HCT116 (cell line): ENCODE results near the gene C1orf105.

Experiments used
- ATF3 ChIP-seq: IDR thresholded peaks from 2 replicates; pipeline ENCODE4 v1.6.1; 2012
- CEBPB ChIP-seq: IDR thresholded peaks from 2 replicates; pipeline ENCODE4 v1.6.1; 2012; ENCODE audit warnings: low read depth
- CTCF ChIP-seq, 3 experiments: fragments of 200-600 bp in 1 of 3; sonication (generic) in 1 of 3; IDR thresholded peaks in 2 of 3; conservative IDR thresholded peaks in 1 of 3; 2 replicates each; pipeline ENCODE4 v1.5.1; 2012 to 2017; ENCODE audit warnings: low read depth in 2 of 3, low read length in 2 of 3, antibody characterized with exemption in 1 of 3, borderline replicate concordance in 1 of 3, control low read depth in 1 of 3, mild to moderate bottlenecking in 1 of 3, mixed read lengths in 1 of 3, mixed run types in 1 of 3, moderate library complexity in 1 of 3; ENCODE audit not compliant: insufficient read depth in 1 of 3
- EZH2 ChIP-seq: fragments of 200-600 bp; sonication (generic); IDR thresholded peaks from 2 replicates; pipeline ENCODE4 v1.6.1; 2017; ENCODE audit warnings: antibody characterized with exemption, mixed run types
- EZH2phosphoT487 ChIP-seq: fragments of 200-600 bp; IDR thresholded peaks from 2 replicates; pipeline ENCODE4 v1.6.1; 2018; ENCODE audit warnings: antibody characterized with exemption, borderline replicate concordance
- MAX ChIP-seq: IDR thresholded peaks from 2 replicates; pipeline ENCODE4 v1.6.1; 2012
- POLR2A ChIP-seq: IDR thresholded peaks from 2 replicates; pipeline ENCODE4 v1.7.0; 2011; ENCODE audit warnings: borderline replicate concordance; ENCODE audit not compliant: insufficient read depth, insufficient read length; ENCODE audit errors: extremely low read depth
- POLR2AphosphoS5 ChIP-seq: IDR thresholded peaks from 2 replicates; pipeline ENCODE4 v1.6.1; 2011; ENCODE audit warnings: mild to moderate bottlenecking, low read depth, low read length, moderate library complexity
- RAD21 ChIP-seq: IDR thresholded peaks from 2 replicates; pipeline ENCODE4 v1.6.1; 2012; ENCODE audit warnings: low read depth, mild to moderate bottlenecking
- REST ChIP-seq: IDR thresholded peaks from 2 replicates; pipeline ENCODE4 v1.6.1; 2012; ENCODE audit warnings: low read depth
- SP1 ChIP-seq: IDR thresholded peaks from 2 replicates; pipeline ENCODE4 v1.6.1; 2012; ENCODE audit warnings: low read depth
- TCF7L2 ChIP-seq: IDR thresholded peaks from 2 replicates; pipeline ENCODE4 v1.7.0; 2011; ENCODE audit warnings: borderline replicate concordance, inconsistent platforms; ENCODE audit not compliant: insufficient read depth, insufficient read length; ENCODE audit errors: extremely low read depth
- ZBTB33 ChIP-seq: IDR thresholded peaks from 2 replicates; pipeline ENCODE4 v1.6.1; 2011; ENCODE audit warnings: mild to moderate bottlenecking, low read length, moderate library complexity; ENCODE audit not compliant: insufficient replicate concordance; ENCODE audit errors: extremely low read depth
- ZNF274 ChIP-seq: fragments of 200-500 bp; sonication (Bioruptor generic); IDR thresholded peaks from 2 replicates; pipeline ENCODE4 v1.6.1; 2014; ENCODE audit warnings: mild to moderate bottlenecking, low read depth, low read length, inconsistent platforms

GRCh38 chr1:172397633-172398032 is 22.9 kb upstream of the C1orf105 start:
- no peak for TF ChIP-seq CTCF (IDR thresholded peaks at IDR 0.05 in 2 of 3, conservative IDR thresholded peaks at IDR 0.05 in 1 of 3; ENCODE audit: borderline replicate concordance in 1 of 3, insufficient read depth in 1 of 3, low read depth in 2 of 3, low read length in 2 of 3)
- TF ChIP-seq REST: no peak
- no peak for TF ChIP-seq CEBPB
- TF ChIP-seq POLR2AphosphoS5: no peak
- TF ChIP-seq POLR2A: no peak
- no peak for TF ChIP-seq EZH2
- no peak for TF ChIP-seq ZNF274
- no peak for TF ChIP-seq SP1
- TF ChIP-seq ZBTB33: no peak
- no peak for TF ChIP-seq MAX
- no peak for TF ChIP-seq TCF7L2
- TF ChIP-seq EZH2phosphoT487: no peak
- no peak for TF ChIP-seq ATF3
- no peak for TF ChIP-seq RAD21
